Neural cell (in vitro differentiated cells): ENCODE measurements around the gene MRPS15. TPM values are rescaled to one million over a fixed set of nuclear protein-coding genes. Genes with fewer than 3 reads are reported as not detected.

Source experiments
- H2AFZ ChIP-seq: fragments of 200-600, 300-800 bp; sonication (generic), shearing (Covaris generic); 2 replicates; pipeline ENCODE4 v1.6.0; 2014; ENCODE audit warnings: low read depth, mild to moderate bottlenecking, antibody characterized with exemption, low read length, moderate library complexity
- H3F3A ChIP-seq: fragments of 200-600 bp; shearing (Covaris generic); 2 replicates; pipeline ENCODE4 v1.6.1; 2016; ENCODE audit warnings: mild to moderate bottlenecking, moderate library complexity, mixed read lengths, antibody characterized with exemption, low read length; ENCODE audit not compliant: insufficient read depth, poor library complexity, severe bottlenecking
- H3K27ac ChIP-seq: fragments of 200-600, 300-800 bp; sonication (generic), shearing (Covaris generic); 2 replicates; pipeline ENCODE4 v1.5.1; 2014; ENCODE audit warnings: mild to moderate bottlenecking, low read length, moderate library complexity
- H3K27me3 ChIP-seq: fragments of 300-800, 200-600 bp; sonication (generic), shearing (Covaris generic); 2 replicates; pipeline ENCODE4 v1.6.0; 2014; ENCODE audit warnings: mild to moderate bottlenecking, low read depth, low read length, moderate library complexity; ENCODE audit not compliant: insufficient read depth
- H3K36me3 ChIP-seq: fragments of 300-800, 200-600 bp; sonication (generic), shearing (Covaris generic); 2 replicates; pipeline ENCODE4 v1.5.1; 2014; ENCODE audit warnings: mild to moderate bottlenecking, antibody characterized with exemption, low read length, moderate library complexity; ENCODE audit not compliant: insufficient read depth
- H3K4me2 ChIP-seq: fragments of 300-800, 200-600 bp; sonication (generic), shearing (Covaris generic); 2 replicates; pipeline ENCODE4 v1.6.0; 2014; ENCODE audit warnings: mild to moderate bottlenecking, low read length
- H3K4me3 ChIP-seq: fragments of 300-800, 200-600 bp; sonication (generic), shearing (Covaris generic); 2 replicates; pipeline ENCODE4 v1.5.1; 2014; ENCODE audit warnings: mild to moderate bottlenecking, low read length, moderate library complexity
- H3K79me2 ChIP-seq: fragments of 200-600 bp; shearing (Covaris generic); replicated peaks from 2 replicates; pipeline ENCODE4 v1.6.0; 2014; ENCODE audit warnings: mild to moderate bottlenecking, low read length, moderate library complexity; ENCODE audit not compliant: insufficient read depth
- H3K9ac ChIP-seq: fragments of 300-800, 200-600 bp; sonication (generic), shearing (Covaris generic); 2 replicates; pipeline ENCODE4 v1.6.1; 2016; ENCODE audit warnings: mild to moderate bottlenecking, low read length, mixed read lengths
- H3K9me2 ChIP-seq: fragments of 200-600 bp; shearing (Covaris generic); 2 replicates; pipeline ENCODE4 v1.6.1; 2016; ENCODE audit warnings: mild to moderate bottlenecking, low read length, mixed read lengths; ENCODE audit not compliant: insufficient read depth
- H3K9me3 ChIP-seq: fragments of 200-600, 300-800 bp; sonication (generic), shearing (Covaris generic); 2 replicates; pipeline ENCODE4 v1.6.1; 2016; ENCODE audit warnings: mild to moderate bottlenecking, mixed run types, low read length, moderate library complexity, mixed read lengths
- H4K20me1 ChIP-seq: fragments of 200-600 bp; shearing (Covaris generic); 2 replicates; pipeline ENCODE4 v1.6.1; 2016; ENCODE audit warnings: mild to moderate bottlenecking, mixed run types; ENCODE audit not compliant: insufficient read depth
- EP300 ChIP-seq: fragments of 450-650 bp; conservative IDR thresholded peaks from 2 replicates; pipeline ENCODE4 v1.6.1; 2014; ENCODE audit warnings: antibody characterized with exemption, mild to moderate bottlenecking, moderate library complexity; ENCODE audit not compliant: poor library complexity, severe bottlenecking
- EZH2 ChIP-seq: fragments of 200-600, 300-800 bp; shearing (Covaris generic), sonication (generic); IDR thresholded peaks from 2 replicates; pipeline ENCODE4 v1.6.1; 2014; ENCODE audit warnings: antibody characterized with exemption, low read length, borderline replicate concordance, mild to moderate bottlenecking; ENCODE audit not compliant: insufficient read depth, poor library complexity, severe bottlenecking
- MXI1 ChIP-seq: fragments of 450-650 bp; conservative IDR thresholded peaks from 2 replicates; pipeline ENCODE4 v1.6.1; 2014; ENCODE audit warnings: antibody characterized with exemption, mild to moderate bottlenecking; ENCODE audit not compliant: poor library complexity, severe bottlenecking
- POLR2AphosphoS5 ChIP-seq: IDR thresholded peaks from 2 replicates; pipeline ENCODE4 v1.6.1; 2012
- RAD21 ChIP-seq: fragments of 450-650 bp; conservative IDR thresholded peaks from 2 replicates; pipeline ENCODE4 v1.6.1; 2014; ENCODE audit warnings: antibody characterized with exemption, mild to moderate bottlenecking, moderate library complexity
- SMC3 ChIP-seq: fragments of 450-650 bp; conservative IDR thresholded peaks from 2 replicates; pipeline ENCODE4 v1.6.1; 2014; ENCODE audit warnings: antibody characterized with exemption, mild to moderate bottlenecking, moderate library complexity; ENCODE audit not compliant: poor library complexity
- TAF1 ChIP-seq: IDR thresholded peaks from 2 replicates; pipeline ENCODE4 v1.6.1; 2012; ENCODE audit warnings: low read depth
- polyA plus RNA-seq: library from polyadenylated mRNA; depleted of rRNA; stranded (reverse); fragments of >200 nt; gene quantifications from 2 replicates; pipeline ENCODE4 v1.2.3, GENCODE V29; 2014
- TF ChIP-seq, protein P1 (sequence below): IDR thresholded peaks from 2 replicates; pipeline ENCODE4 v1.6.1; 2012; ENCODE audit warnings: borderline replicate concordance
- TF ChIP-seq, protein P2 (sequence below): fragments of 450-650 bp; IDR thresholded peaks from 2 replicates; pipeline ENCODE4 v1.5.1; 2014; ENCODE audit warnings: antibody characterized with exemption, mild to moderate bottlenecking, moderate library complexity; ENCODE audit not compliant: poor library complexity, severe bottlenecking

The MRPS15 gene
- polyA plus RNA-seq, 1 donor from 2014 or later, result 65.6 TPM

DNA sequence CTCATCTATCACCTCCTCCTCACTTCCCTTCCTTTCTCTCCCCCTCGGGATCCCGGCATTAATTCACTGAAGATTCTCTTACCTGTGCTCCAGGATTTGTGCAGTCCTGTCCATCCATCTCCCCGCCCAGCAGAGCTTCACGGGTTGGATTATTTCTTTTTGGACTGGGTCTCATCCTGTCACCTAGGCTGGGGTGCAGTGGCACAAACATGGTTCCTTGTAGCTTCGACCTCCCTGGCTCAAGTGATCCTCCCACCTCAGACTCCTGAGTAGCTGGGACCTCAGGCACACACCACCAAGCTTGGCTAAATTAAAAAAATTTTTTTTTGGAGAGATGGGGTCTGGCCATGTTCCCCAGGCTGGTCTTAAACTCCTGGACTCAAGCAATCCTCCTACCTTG is 30.8 kb upstream of the MRPS15 start:
- no peak overlapping the region for H3K4me2 ChIP-seq
- no peaks in the 10 kb centered on the region for H3K79me2 ChIP-seq
- no peak overlapping the region for H3K4me3 ChIP-seq
- no peak overlapping the region for H2AFZ ChIP-seq
- H3K36me3 ChIP-seq, result no peaks in the 10 kb centered on the region
- no peaks in the 10 kb centered on the region for H3F3A ChIP-seq
- TF ChIP-seq, protein P1, sequence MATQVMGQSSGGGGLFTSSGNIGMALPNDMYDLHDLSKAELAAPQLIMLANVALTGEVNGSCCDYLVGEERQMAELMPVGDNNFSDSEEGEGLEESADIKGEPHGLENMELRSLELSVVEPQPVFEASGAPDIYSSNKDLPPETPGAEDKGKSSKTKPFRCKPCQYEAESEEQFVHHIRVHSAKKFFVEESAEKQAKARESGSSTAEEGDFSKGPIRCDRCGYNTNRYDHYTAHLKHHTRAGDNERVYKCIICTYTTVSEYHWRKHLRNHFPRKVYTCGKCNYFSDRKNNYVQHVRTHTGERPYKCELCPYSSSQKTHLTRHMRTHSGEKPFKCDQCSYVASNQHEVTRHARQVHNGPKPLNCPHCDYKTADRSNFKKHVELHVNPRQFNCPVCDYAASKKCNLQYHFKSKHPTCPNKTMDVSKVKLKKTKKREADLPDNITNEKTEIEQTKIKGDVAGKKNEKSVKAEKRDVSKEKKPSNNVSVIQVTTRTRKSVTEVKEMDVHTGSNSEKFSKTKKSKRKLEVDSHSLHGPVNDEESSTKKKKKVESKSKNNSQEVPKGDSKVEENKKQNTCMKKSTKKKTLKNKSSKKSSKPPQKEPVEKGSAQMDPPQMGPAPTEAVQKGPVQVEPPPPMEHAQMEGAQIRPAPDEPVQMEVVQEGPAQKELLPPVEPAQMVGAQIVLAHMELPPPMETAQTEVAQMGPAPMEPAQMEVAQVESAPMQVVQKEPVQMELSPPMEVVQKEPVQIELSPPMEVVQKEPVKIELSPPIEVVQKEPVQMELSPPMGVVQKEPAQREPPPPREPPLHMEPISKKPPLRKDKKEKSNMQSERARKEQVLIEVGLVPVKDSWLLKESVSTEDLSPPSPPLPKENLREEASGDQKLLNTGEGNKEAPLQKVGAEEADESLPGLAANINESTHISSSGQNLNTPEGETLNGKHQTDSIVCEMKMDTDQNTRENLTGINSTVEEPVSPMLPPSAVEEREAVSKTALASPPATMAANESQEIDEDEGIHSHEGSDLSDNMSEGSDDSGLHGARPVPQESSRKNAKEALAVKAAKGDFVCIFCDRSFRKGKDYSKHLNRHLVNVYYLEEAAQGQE, result no peak
- TF ChIP-seq, protein P2, sequence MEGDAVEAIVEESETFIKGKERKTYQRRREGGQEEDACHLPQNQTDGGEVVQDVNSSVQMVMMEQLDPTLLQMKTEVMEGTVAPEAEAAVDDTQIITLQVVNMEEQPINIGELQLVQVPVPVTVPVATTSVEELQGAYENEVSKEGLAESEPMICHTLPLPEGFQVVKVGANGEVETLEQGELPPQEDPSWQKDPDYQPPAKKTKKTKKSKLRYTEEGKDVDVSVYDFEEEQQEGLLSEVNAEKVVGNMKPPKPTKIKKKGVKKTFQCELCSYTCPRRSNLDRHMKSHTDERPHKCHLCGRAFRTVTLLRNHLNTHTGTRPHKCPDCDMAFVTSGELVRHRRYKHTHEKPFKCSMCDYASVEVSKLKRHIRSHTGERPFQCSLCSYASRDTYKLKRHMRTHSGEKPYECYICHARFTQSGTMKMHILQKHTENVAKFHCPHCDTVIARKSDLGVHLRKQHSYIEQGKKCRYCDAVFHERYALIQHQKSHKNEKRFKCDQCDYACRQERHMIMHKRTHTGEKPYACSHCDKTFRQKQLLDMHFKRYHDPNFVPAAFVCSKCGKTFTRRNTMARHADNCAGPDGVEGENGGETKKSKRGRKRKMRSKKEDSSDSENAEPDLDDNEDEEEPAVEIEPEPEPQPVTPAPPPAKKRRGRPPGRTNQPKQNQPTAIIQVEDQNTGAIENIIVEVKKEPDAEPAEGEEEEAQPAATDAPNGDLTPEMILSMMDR, result no peak
- TF ChIP-seq SMC3 (no peak), TAF1 (no peak), POLR2AphosphoS5 (no peak), EZH2 (no peak), RAD21 (no peak), EP300 (no peak), MXI1 (no peak)
- H3K9ac ChIP-seq, result no peak overlapping the region
- no peaks in the 10 kb centered on the region for H3K27me3 ChIP-seq
- no peaks in the 10 kb centered on the region for H3K9me3 ChIP-seq
- no peak overlapping the region for H3K27ac ChIP-seq
- H4K20me1 ChIP-seq, result no peaks in the 10 kb centered on the region
- H3K9me2 ChIP-seq, result no peaks in the 10 kb centered on the region

DNA sequence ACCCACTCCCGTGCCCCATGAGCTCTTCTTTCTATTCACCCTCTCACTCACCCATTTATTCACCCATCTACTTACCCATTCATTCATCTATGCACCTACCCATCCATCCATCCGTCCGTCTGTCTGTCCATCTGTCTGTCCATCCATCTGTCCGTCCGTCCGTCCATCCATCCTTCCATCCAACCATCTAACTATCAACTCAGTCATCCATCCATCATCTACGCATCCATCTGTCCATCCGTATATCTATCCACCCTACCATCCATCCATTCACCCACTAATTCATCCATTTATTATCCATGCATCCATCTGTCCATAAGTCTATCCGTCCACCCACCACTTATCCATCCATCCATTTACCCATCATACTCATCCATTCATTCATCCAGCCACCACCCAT is 29.3 kb upstream of the MRPS15 start:
- Histone ChIP-seq H3F3A (no peaks in the 10 kb centered on the region), H3K27me3 (no peaks in the 10 kb centered on the region), H2AFZ (no peak overlapping the region), H3K4me2 (no peak overlapping the region), H3K4me3 (no peak overlapping the region), H3K79me2 (no peaks in the 10 kb centered on the region), H3K36me3 (no peaks in the 10 kb centered on the region), H3K9ac (no peak overlapping the region), H3K27ac (no peak overlapping the region), H3K9me2 (no peaks in the 10 kb centered on the region), H3K9me3 (no peaks in the 10 kb centered on the region), H4K20me1 (no peaks in the 10 kb centered on the region)
- TF ChIP-seq POLR2AphosphoS5 (no peak), RAD21 (no peak), EZH2 (no peak), SMC3 (no peak), TAF1 (no peak), EP300 (no peak), MXI1 (no peak)
- TF ChIP-seq, protein P1, result no peak
- TF ChIP-seq, protein P2, result no peak
